LNCaP clone FGC (cell line): Measurements from ENCODE around the gene TSPAN32.
A peak's percentile ranks its signal among the peaks of the same experiment; 100 is the strongest.

Source experiments
- DNase-seq: peaks from one replicate; pipeline ENCODE4 v3.0.0-alpha.2; 2011; ENCODE audit warnings: low read depth
- H3K4me3 ChIP-seq: 2 replicates; pipeline ENCODE4 v1.5.1; 2011; ENCODE audit warnings: mild to moderate bottlenecking, low read depth, low read length, control low read depth
- CTCF ChIP-seq: IDR thresholded peaks from 2 replicates; pipeline ENCODE4 v1.5.1; 2012; ENCODE audit warnings: mild to moderate bottlenecking; ENCODE audit not compliant: control insufficient read depth, insufficient read depth; ENCODE audit errors: extremely low read depth

TSPAN32 gene

GRCh38 chr11:2296913-2297622 lies 4.7 kb upstream of the TSPAN32 start:
- H3K4me3 ChIP-seq = no peak overlapping the region
- no peak for DNase-seq
- TF ChIP-seq CTCF = no peak

- no peak for TF ChIP-seq CTCF
- no peak for DNase-seq
- H3K4me3 ChIP-seq = no peak overlapping the region
Observed at GRCh38 chr11:2297623-2298030, 4.2 kb upstream of the TSPAN32 start.

GRCh38 chr11:2298131-2298794 lies 3.5 kb upstream of the TSPAN32 start:
- no peak for TF ChIP-seq CTCF
- no peak for DNase-seq
- no peak overlapping the region for H3K4me3 ChIP-seq

- H3K4me3 ChIP-seq = no peak overlapping the region
- TF ChIP-seq CTCF = peak; percentile 68
- no peak for DNase-seq
Observed at GRCh38 chr11:2298795-2299761, 2.7 kb upstream of the TSPAN32 start.

GRCh38 chr11:2299773-2300172 lies 2.0 kb upstream of the TSPAN32 start:
- TF ChIP-seq CTCF = no peak
- no peak for DNase-seq
- H3K4me3 ChIP-seq = no peak overlapping the region

- no peak for TF ChIP-seq CTCF
Observed at GRCh38 chr11:2300290-2300935, 1.4 kb upstream of the TSPAN32 start.

More at GRCh38 chr11:2300290-2300935, 1.4 kb upstream of the TSPAN32 start:
- DNase-seq = no peak
- H3K4me3 ChIP-seq = no peak overlapping the region
